Astrocyte of the spinal cord (primary cell): ENCODE results near the gene NDUFA6.
A peak's percentile ranks its signal among the peaks of the same experiment; 100 is the strongest.
"Not testable (repeated sequence)": the region's sequence is repeated elsewhere in the genome, so short reads cannot be mapped to it uniquely, and the experiment has no call there.

Experiments
- DNase-seq: peaks from one replicate; pipeline ENCODE4 v3.0.0; 2011; ENCODE audit warnings: low read depth, low spot score
- H3K4me3 ChIP-seq: 2 replicates; pipeline ENCODE4 v1.5.1; 2011; ENCODE audit warnings: low read depth, mild to moderate bottlenecking, low read length, moderate library complexity
- in situ Hi-C: cut with HindIII; loops from 2 replicates; pipeline ENCODE4 v1.10.0; 2017; ENCODE audit warnings: low sequenced_read_pairs
- TF ChIP-seq, protein P1 (sequence below): IDR thresholded peaks from 2 replicates; pipeline ENCODE4 v1.5.1; 2012; ENCODE audit warnings: low read depth, mild to moderate bottlenecking, low read length, inconsistent platforms

The NDUFA6 gene

DNA sequence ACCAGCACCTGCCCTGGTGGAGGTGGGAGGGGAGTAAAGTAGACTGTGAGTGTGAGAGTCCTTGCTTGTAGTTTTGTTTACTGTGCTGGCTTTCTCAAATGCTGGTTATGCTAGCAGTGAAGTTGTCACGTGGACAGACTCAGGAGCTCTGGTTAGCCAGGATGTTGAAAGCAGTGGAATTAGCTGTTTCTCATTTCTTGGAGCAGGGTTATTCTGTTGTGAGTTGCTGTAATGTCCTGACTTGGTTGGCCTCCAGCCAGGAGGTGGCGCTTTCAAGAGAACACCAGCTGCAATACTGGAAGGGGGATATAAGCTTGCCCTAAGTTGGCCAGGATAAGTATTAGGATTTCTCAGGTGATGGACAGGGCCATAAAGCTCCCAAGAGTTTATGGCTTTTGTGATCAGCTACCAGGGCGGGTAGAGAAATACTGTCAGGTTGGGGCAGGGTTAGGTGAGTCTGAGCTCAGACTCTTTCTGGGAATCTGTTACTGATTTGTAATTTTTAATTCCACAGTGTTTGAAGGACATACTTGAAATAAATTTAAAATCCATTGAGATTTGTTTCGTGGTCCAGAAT, 26.4 kb upstream of the NDUFA6 start:
- TF ChIP-seq, protein P1, sequence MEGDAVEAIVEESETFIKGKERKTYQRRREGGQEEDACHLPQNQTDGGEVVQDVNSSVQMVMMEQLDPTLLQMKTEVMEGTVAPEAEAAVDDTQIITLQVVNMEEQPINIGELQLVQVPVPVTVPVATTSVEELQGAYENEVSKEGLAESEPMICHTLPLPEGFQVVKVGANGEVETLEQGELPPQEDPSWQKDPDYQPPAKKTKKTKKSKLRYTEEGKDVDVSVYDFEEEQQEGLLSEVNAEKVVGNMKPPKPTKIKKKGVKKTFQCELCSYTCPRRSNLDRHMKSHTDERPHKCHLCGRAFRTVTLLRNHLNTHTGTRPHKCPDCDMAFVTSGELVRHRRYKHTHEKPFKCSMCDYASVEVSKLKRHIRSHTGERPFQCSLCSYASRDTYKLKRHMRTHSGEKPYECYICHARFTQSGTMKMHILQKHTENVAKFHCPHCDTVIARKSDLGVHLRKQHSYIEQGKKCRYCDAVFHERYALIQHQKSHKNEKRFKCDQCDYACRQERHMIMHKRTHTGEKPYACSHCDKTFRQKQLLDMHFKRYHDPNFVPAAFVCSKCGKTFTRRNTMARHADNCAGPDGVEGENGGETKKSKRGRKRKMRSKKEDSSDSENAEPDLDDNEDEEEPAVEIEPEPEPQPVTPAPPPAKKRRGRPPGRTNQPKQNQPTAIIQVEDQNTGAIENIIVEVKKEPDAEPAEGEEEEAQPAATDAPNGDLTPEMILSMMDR = no peak
- no peak overlapping the region for H3K4me3 ChIP-seq

DNA sequence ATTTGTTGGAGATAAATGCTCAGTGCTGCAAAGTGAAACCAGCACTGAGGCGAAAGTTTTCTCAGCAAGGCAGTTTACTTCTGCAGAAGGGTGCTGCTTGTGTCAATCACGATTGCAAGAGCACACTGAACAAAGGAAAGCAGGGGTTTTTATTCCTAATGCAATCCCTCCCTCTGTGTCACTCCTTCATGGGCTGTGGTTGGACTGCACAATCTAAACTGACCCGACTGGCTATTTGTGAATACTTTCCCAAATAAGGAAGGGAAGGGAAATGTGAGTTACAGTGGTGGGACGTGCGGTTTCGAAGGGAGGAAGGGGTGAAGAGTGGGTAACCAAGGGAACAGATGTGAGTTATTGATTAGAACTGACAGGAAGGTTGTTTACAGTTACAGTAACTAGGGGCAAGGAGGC, 24.9 kb upstream of the NDUFA6 start:
- H3K4me3 ChIP-seq, DNase-seq, in situ Hi-C loops: not testable (repeated sequence)

More for the DNA sequence above, 26.4 kb upstream of the NDUFA6 start:
- in situ Hi-C loops = no loop called here
- no peak for DNase-seq

DNA sequence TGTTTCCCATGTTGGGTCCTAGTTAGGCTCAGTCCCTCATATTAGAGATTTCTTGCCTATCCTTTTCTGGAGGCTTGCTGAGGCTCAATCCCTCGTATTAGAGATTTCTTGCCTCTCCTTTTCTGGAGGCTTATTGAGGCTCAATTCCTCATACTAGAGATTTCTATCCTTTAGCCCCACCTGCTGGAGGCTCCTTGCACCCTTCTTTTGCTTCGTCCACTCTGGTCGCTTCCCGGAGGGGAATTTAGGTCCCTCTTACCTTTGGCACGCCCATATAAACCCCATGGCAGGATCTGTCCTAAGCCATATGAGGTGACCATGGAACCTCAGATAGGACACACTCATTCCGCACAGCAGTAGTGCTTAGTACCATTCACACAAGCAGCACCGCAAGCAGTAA, 24.1 kb upstream of the NDUFA6 start:
- in situ Hi-C loops = no loop called here
- H3K4me3 ChIP-seq = no peak overlapping the region
- TF ChIP-seq, protein P1 = peak; percentile 33
- DNase-seq = no peak

DNA sequence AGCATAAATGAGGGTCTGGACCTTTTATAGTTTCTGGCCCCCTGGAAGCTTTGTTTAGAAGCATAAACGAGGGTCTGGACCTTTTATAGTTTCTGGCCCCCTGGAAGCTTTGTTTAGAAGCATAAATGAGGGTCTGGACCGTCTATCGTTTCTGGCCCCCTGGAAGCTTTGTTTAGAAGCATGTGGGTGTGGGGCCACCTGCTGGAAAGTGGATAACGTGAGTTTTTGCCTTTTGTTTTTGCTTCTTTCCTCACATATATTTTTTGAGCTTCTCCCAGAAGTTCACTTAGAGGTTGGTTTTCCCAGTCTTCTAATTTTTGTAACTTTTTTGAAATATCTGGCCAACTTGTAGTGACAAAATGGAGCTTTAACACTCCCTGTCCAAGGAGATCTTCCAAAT, 22.2 kb upstream of the NDUFA6 start:
- DNase-seq, H3K4me3 ChIP-seq, in situ Hi-C loops: not testable (repeated sequence)
- TF ChIP-seq, protein P1 = peak; percentile 34

DNA sequence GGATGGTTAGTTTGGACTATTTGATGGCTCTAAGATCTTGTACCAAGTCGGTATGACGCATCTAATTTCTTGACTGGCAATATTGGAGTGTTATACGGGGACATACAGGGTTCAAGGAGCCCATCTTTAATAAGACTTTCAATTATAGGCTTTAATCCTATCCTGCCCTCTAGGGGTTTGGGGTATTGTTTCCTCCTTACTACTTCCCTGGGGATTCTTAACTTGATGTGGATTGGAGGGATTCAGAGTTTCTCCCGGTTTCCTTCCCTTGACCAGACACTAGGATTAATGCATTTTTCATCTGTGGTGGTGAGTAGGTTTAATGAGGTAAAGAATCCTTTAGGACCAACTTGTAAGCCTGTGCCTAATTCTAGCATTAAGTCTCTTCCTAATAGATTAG, 21.2 kb upstream of the NDUFA6 start:
- no peak overlapping the region for H3K4me3 ChIP-seq
- in situ Hi-C loops = no loop called here
- no peak for DNase-seq
- TF ChIP-seq, protein P1 = no peak

DNA sequence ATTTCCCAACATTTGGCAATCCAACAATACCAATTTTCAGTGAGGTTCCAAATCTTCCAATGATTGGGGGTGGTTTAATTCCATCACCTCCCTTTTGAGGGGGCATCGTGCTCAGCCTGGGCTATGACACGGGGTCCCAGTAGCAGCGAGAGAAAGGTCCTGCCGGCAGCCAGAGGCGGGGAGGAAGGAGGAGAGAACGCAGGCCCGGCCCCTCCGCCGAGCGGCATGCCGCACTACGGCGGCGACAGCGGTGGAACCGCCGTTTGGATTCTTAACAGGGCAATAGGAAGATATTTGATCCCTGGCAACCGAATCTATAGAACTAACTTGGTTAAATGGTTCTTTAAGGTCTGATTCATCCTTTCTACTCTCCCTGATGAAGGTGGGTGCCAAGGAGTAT, 18.3 kb upstream of the NDUFA6 start:
- TF ChIP-seq, protein P1 = no peak
- in situ Hi-C loops = no loop called here

DNA sequence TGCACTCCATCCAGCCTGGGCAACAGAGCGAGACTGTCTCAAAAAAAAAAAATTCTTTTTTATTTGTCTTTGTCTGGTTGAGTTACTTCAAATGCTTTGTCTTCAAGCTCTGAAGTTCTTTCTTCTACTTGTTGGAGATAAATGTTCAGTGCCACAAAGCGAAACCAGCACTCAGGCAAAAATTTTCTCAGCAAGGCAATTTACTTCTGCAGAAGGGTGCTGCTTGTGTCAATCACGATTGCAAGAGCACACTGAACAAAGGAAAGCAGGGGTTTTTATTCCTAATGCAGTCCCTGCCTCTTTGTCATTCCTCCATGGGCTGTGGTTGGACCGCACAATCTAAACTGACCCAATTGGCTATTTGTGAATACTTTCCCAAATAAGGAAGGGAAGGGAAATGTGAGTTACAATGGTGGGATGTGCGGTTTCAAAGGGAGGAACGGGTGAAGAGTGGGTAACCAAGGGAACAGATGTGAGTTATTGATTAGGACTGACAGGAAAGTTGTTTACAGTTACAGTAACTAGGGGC, 13.8 kb upstream of the NDUFA6 start:
- H3K4me3 ChIP-seq, DNase-seq, in situ Hi-C loops: not testable (repeated sequence)

More for the DNA sequence above, 18.3 kb upstream of the NDUFA6 start:
- DNase-seq = no peak
- H3K4me3 ChIP-seq = no peak overlapping the region

DNA sequence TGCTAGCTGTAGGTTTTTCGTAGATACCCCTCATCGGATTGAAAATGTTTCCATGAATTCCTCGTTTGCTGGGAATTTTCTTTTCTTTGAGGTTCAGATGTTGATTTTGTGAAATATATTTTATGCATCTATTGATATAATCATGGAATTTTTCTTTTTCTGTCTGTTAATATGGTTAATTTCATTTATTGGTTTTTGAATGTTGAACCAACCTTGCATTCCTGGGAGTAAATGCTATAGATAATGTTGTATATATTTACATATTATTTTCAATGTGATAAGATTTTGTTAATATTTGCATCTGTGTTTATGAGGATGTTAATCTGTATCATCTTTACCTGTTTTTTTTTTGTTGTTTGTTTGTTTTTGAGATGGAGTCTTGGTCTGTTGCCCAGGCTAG, 10.6 kb upstream of the NDUFA6 start:
- no peak for DNase-seq

More for the DNA sequence above, 10.6 kb upstream of the NDUFA6 start:
- H3K4me3 ChIP-seq = no peak overlapping the region
- in situ Hi-C loops = no loop called here
- TF ChIP-seq, protein P1 = no peak
